H1 (cell line): ENCODE data around the gene SPP1. TPM values are rescaled to one million over a fixed set of nuclear protein-coding genes. Genes with fewer than 3 reads are reported as not detected.

Source experiments
- CTCF ChIA-PET: fragments of 300-600 bp; sonication (Branson Sonifier 250); formaldehyde crosslinking; loops from one replicate; lab custom pipeline; 2021; ENCODE audit not compliant: partially characterized antibody; lab: Charles Lee
- POLR2A ChIA-PET: fragments of 300-600 bp; sonication (Branson Sonifier 250); formaldehyde crosslinking; loops from one replicate; lab custom pipeline; 2021; ENCODE audit warnings: inconsistent platforms; ENCODE audit not compliant: partially characterized antibody; lab: Charles Lee
- DNase-seq, 2 experiments: peaks; one replicate each; pipeline versions ENCODE4 v3.0.0 to v3.0.0-alpha.2; 2010 to 2022; ENCODE audit warnings: low spot score in 2 of 2, low read depth in 1 of 2, mixed read lengths in 1 of 2
- FAIRE-seq: peaks from 2 replicates; lab custom pipeline; 2011; peaks lifted over from hg19 to GRCh38; lab: Jason Lieb, UNC
- H2AFZ ChIP-seq: 2 replicates; pipeline ENCODE4 v1.8.1; 2012; ENCODE audit warnings: low read length, inconsistent platforms
- H2AK5ac ChIP-seq: 2 replicates; pipeline ENCODE4 v1.6.1; 2013; ENCODE audit warnings: low read depth, low read length
- H2BK120ac ChIP-seq: replicated peaks from 2 replicates; pipeline ENCODE3; 2013; ENCODE audit warnings: low read depth, low read length, inconsistent platforms
- H2BK12ac ChIP-seq: 2 replicates; pipeline ENCODE4 v1.6.1; 2013; ENCODE audit warnings: low read depth, low read length
- H2BK15ac ChIP-seq: 2 replicates; pipeline ENCODE4 v1.6.1; 2013; ENCODE audit warnings: low read length
- H2BK20ac ChIP-seq: 2 replicates; pipeline ENCODE4 v1.6.1; 2013; ENCODE audit warnings: low read length
- H2BK5ac ChIP-seq: 2 replicates; pipeline ENCODE4 v1.6.1; 2013; ENCODE audit warnings: low read depth, low read length
- H3K14ac ChIP-seq: 2 replicates; pipeline ENCODE4 v1.6.1; 2013; ENCODE audit warnings: inconsistent platforms; ENCODE audit not compliant: insufficient read length
- H3K18ac ChIP-seq: 2 replicates; pipeline ENCODE4 v1.6.1; 2013; ENCODE audit warnings: low read length; ENCODE audit errors: extremely low read depth
- H3K23ac ChIP-seq: 2 replicates; pipeline ENCODE4 v1.6.1; 2013; ENCODE audit warnings: inconsistent platforms; ENCODE audit not compliant: insufficient read length
- H3K23me2 ChIP-seq: 2 replicates; pipeline ENCODE4 v1.6.1; 2013; ENCODE audit warnings: low read depth, low read length
- H3K27ac ChIP-seq: 2 replicates; pipeline ENCODE4 v1.6.1; 2011; ENCODE audit warnings: low read depth, low read length, inconsistent platforms
- H3K27me3 ChIP-seq, 4 experiments: replicated peaks in 1 of 4; 1 replicate in 1 of 4; 2 replicates in 3 of 4; pipeline versions ENCODE4 v1.6.1 to v1.8.1; 2011 to 2013; ENCODE audit warnings: low read length in 3 of 4, mild to moderate bottlenecking in 3 of 4, inconsistent platforms in 2 of 4, mixed read lengths in 2 of 4, moderate library complexity in 1 of 4; ENCODE audit not compliant: control insufficient read depth in 3 of 4, insufficient read depth in 3 of 4; ENCODE audit errors: extremely low read depth in 1 of 4
- H3K36me3 ChIP-seq, 4 experiments: 2 replicates each; pipeline versions ENCODE4 v1.6.1 to v1.8.1; 2011 to 2013; ENCODE audit warnings: mild to moderate bottlenecking in 4 of 4, low read length in 3 of 4, moderate library complexity in 2 of 4, control low read depth in 1 of 4, inconsistent platforms in 1 of 4; ENCODE audit not compliant: insufficient read depth in 4 of 4, control insufficient read depth in 2 of 4
- H3K4ac ChIP-seq: replicated peaks from 2 replicates; pipeline ENCODE3; 2013; ENCODE audit warnings: low read length, low read depth, mixed read lengths, inconsistent platforms; ENCODE audit not compliant: insufficient read length
- H3K4me1 ChIP-seq, 4 experiments: replicated peaks in 1 of 4; 1 replicate in 1 of 4; 2 replicates in 3 of 4; pipeline versions ENCODE4 v1.6.1 to v1.8.1; 2011 to 2013; ENCODE audit warnings: low read length in 3 of 4, inconsistent platforms in 2 of 4, mixed read lengths in 1 of 4; ENCODE audit not compliant: insufficient read depth in 4 of 4, control insufficient read depth in 3 of 4
- H3K4me2 ChIP-seq, 2 experiments: 2 replicates each; pipeline versions ENCODE4 v1.6.1 to v1.8.1; 2011 to 2013; ENCODE audit warnings: low read depth in 2 of 2, low read length in 2 of 2, control low read depth in 1 of 2, inconsistent platforms in 1 of 2, mild to moderate bottlenecking in 1 of 2; ENCODE audit not compliant: insufficient read depth in 1 of 2
- H3K4me3 ChIP-seq, 4 experiments: fragments of 200-600, 300-600 bp in 1 of 4; sonication (generic), shearing (Covaris generic), sonication (Bioruptor Twin) in 1 of 4; 2 replicates each; pipeline versions ENCODE4 v1.5.1 to v1.8.1; 2011 to 2016; ENCODE audit warnings: low read length in 4 of 4, low read depth in 3 of 4, control low read depth in 2 of 4, inconsistent platforms in 2 of 4, mild to moderate bottlenecking in 2 of 4, mixed read lengths in 1 of 4, moderate library complexity in 1 of 4; ENCODE audit not compliant: insufficient read depth in 2 of 4; ENCODE audit errors: extremely low read depth in 1 of 4
- H3K56ac ChIP-seq: replicated peaks from 2 replicates; pipeline ENCODE3; 2013; ENCODE audit warnings: low read depth, mild to moderate bottlenecking, mixed read lengths, low read length, inconsistent platforms; ENCODE audit not compliant: insufficient read length
- H3K79me1 ChIP-seq: 2 replicates; pipeline ENCODE4 v1.6.1; 2013; ENCODE audit warnings: low read depth, low read length, control low read depth
- H3K79me2 ChIP-seq, 2 experiments: 2 replicates each; pipeline versions ENCODE4 v1.6.1 to v1.8.1; 2012 to 2013; ENCODE audit warnings: low read length in 2 of 2, mild to moderate bottlenecking in 2 of 2, inconsistent platforms in 1 of 2; ENCODE audit not compliant: insufficient read depth in 2 of 2, control insufficient read depth in 1 of 2
- H3K9ac ChIP-seq, 4 experiments: replicated peaks in 1 of 4; 1 replicate in 1 of 4; 2 replicates in 3 of 4; pipeline versions ENCODE4 v1.6.1 to v1.8.1; 2011 to 2013; ENCODE audit warnings: low read depth in 3 of 4, low read length in 3 of 4, control low read depth in 2 of 4, mild to moderate bottlenecking in 2 of 4, moderate library complexity in 2 of 4, inconsistent platforms in 1 of 4; ENCODE audit errors: extremely low read depth in 1 of 4
- H3K9me3 ChIP-seq, 2 experiments: 2 replicates each; pipeline versions ENCODE4 v1.6.1 to v1.8.1; 2012 to 2013; ENCODE audit warnings: mild to moderate bottlenecking in 2 of 2, moderate library complexity in 2 of 2, control low read depth in 1 of 2, inconsistent platforms in 1 of 2, low read depth in 1 of 2, low read length in 1 of 2, mixed read lengths in 1 of 2; ENCODE audit not compliant: insufficient read depth in 2 of 2
- H4K20me1 ChIP-seq, 2 experiments: replicated peaks in 1 of 2; 2 replicates each; pipeline versions ENCODE3 to v1.8.1; 2011 to 2013; ENCODE audit warnings: inconsistent platforms in 2 of 2, low read length in 2 of 2, mild to moderate bottlenecking in 1 of 2; ENCODE audit not compliant: insufficient read depth in 2 of 2, control insufficient read depth in 1 of 2
- H4K5ac ChIP-seq: 2 replicates; pipeline ENCODE4 v1.6.1; 2013; ENCODE audit warnings: low read length, low read depth, mixed read lengths, inconsistent platforms; ENCODE audit not compliant: insufficient read length
- H4K8ac ChIP-seq: 2 replicates; pipeline ENCODE4 v1.8.0; 2013; ENCODE audit warnings: mild to moderate bottlenecking, moderate library complexity, low read length, inconsistent platforms; ENCODE audit not compliant: insufficient read depth; ENCODE audit errors: extremely low read depth
- H4K91ac ChIP-seq: replicated peaks from 2 replicates; pipeline ENCODE3; 2013; ENCODE audit warnings: low read length, mixed read lengths, inconsistent platforms; ENCODE audit not compliant: insufficient read length
- GABPA ChIP-seq: IDR thresholded peaks from 2 replicates; pipeline ENCODE4 v1.6.1; 2011; ENCODE audit warnings: mild to moderate bottlenecking, low read length, moderate library complexity, borderline replicate concordance; ENCODE audit not compliant: insufficient read depth
- MAFK ChIP-seq: IDR thresholded peaks from 2 replicates; pipeline ENCODE4 v1.6.1; 2012; ENCODE audit warnings: low read depth, mild to moderate bottlenecking, improper control_type of control experiment, low read length
- TAF7 ChIP-seq: optimal IDR thresholded peaks from 2 replicates; pipeline ENCODE3; 2011; ENCODE audit warnings: low read depth, mild to moderate bottlenecking, inconsistent platforms, low read length, moderate library complexity, borderline replicate concordance
- WGBS, 2 experiments: shearing (Covaris generic) in 1 of 2; methylation state at CpG; one replicate each; pipeline versions ENCODE4 v1.1.6 to v1.1.7; 2013 to 2015; ENCODE audit warnings: low lambda C conversion rate in 2 of 2, mixed read lengths in 2 of 2, inconsistent platforms in 1 of 2, low coverage in 1 of 2, missing lambda C conversion rate in 1 of 2; ENCODE audit not compliant: insufficient replicate concordance in 2 of 2, insufficient coverage in 1 of 2, insufficient read length in 1 of 2; ENCODE audit errors: extremely low coverage in 1 of 2, missing lambda C conversion rate in 1 of 2; 5-methylcytosine and 5-hydroxymethylcytosine counted together
- polyA plus RNA-seq, 7 experiments: library from polyadenylated mRNA; depleted of rRNA in 3 of 7; stranded (reverse) in 5 of 7; unstranded in 2 of 7; fragments of >200 nt in 5 of 7; fragments of 200-250 nt in 2 of 7; gene quantifications; 1 replicate in 5 of 7; 2 replicates in 1 of 7; 4 replicates in 1 of 7; pipeline versions ENCODE4 v1.2.1 to v1.2.3, GENCODE V29; 2011 to 2013; ENCODE audit warnings: missing spikeins in 2 of 7, mixed read lengths in 2 of 7
- total RNA-seq: library from RNA; stranded (reverse); fragmentation: NEBNext Ultra II Directional; extraction: Animal tissue kit (Norgen Biotek cat#: 25700); gene quantifications from 2 replicates; pipeline ENCODE4 v1.2.1, GENCODE V29; 2021

SPP1 gene
- total and polyA plus RNA-seq, 2 of the 8 experiments (the other 6 are each of a cell fraction or from before 2014, with no cell fraction given): 13.7 to 26.5 TPM

GRCh38 chr4:88027611-88028608, 52.4 kb downstream of the SPP1 start:
- H4K91ac ChIP-seq: no peak overlapping the region
- CTCF ChIA-PET: interaction anchor here (0.7 kb wide), 1 partner anchor 27 kb away, joined by 3 read pairs; no protein-coding TSS in a partner anchor

More at GRCh38 chr4:88027611-88028608, 52.4 kb downstream of the SPP1 start:
- Histone ChIP-seq H2BK20ac (no peak overlapping the region), H3K36me3 (peaks cover 3 to 44% (median 14%) of the 10 kb centered on the region in 4 experiments; a peak in 5 of 8 replicates), H3K79me2 (0 out of 4 replicates have a peak, but pooled peaks cover 0 to 3% of the 10 kb centered on the region in 2 experiments), H3K9ac (no peak overlapping the region), H2AFZ (no peak overlapping the region), H3K56ac (no peak overlapping the region), H2BK120ac (no peak overlapping the region), H3K4me3 (no peak overlapping the region), H2BK15ac (no peak overlapping the region), H3K27ac (no peak overlapping the region), H3K18ac (no peak overlapping the region), H3K4me2 (no peak overlapping the region), H3K79me1 (peaks cover 2% of the 10 kb centered on the region; the same call in 1 of the 2 replicates), H3K4me1 (no peaks in the 10 kb centered on the region), H2AK5ac (no peak overlapping the region), H4K5ac (no peak overlapping the region), H3K14ac (no peak overlapping the region), H2BK5ac (no peak overlapping the region), H4K20me1 (no peaks in the 10 kb centered on the region), H3K4ac (no peak overlapping the region), H3K23ac (no peak overlapping the region), H3K9me3 (peaks cover 18% of the 10 kb centered on the region in 2 experiments), H2BK12ac (no peak overlapping the region), H3K23me2 (no peaks in the 10 kb centered on the region), H3K27me3 (no peaks in the 10 kb centered on the region), H4K8ac (no peak overlapping the region)
- FAIRE-seq (no peak), DNase-seq (no peak)
- no peak for TF ChIP-seq GABPA
- TF ChIP-seq TAF7: no peak
- TF ChIP-seq MAFK: no peak
- POLR2A ChIA-PET: no interaction called here
- WGBS, 2 experiments: 84% methylated on average over 4 of the region's 4 CpGs; no CpG with 5 or more reads in 1 of the 2 experiments
